ENCODE data around the gene HNRNPL.
"Not testable (repeated sequence)": the region's sequence is repeated elsewhere in the genome, so short reads cannot be mapped to it uniquely, and the experiment has no call there.

Gene HNRNPL

DNA sequence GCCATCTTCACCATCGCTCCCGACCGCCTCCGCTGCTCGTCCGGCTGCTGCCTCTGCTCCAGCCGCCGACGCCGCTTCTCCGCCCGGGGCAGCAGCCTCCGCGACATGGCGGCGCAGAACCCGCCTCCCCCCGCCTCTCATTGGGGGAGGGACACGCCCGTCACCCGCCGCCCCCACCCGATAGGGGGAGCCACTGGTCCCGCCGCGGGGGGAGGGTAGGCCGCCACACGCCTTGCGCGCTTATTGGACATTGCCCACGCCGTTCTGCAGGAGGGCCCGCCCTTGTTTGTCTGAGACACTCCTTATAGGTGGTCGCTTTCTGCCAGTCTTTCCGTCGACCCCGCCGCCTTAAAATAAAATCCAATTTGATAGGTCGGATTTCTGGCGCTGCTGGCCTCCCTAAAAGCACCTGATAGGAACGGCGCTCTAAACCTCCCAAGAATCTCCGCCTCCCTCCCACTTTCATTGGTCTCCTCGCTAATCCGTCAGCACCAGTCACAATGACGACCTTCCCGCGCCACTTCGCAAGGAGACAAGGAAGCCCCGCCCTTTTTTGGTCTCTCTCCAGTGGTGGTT, at the start of gene HNRNPL:
Gene HNRNPL, minus strand, starts transcription at position 127 of the 576 bp plus-strand sequence. Its CDS starts 20 bp downstream, at position 107.
- in situ Hi-C loops (cut with HindIII; ENCODE audit: low pct_ligation_motif_present, low pct_unique_long_range_greater_than_20kb, low sequenced_read_pairs) = no loop called here

DNA sequence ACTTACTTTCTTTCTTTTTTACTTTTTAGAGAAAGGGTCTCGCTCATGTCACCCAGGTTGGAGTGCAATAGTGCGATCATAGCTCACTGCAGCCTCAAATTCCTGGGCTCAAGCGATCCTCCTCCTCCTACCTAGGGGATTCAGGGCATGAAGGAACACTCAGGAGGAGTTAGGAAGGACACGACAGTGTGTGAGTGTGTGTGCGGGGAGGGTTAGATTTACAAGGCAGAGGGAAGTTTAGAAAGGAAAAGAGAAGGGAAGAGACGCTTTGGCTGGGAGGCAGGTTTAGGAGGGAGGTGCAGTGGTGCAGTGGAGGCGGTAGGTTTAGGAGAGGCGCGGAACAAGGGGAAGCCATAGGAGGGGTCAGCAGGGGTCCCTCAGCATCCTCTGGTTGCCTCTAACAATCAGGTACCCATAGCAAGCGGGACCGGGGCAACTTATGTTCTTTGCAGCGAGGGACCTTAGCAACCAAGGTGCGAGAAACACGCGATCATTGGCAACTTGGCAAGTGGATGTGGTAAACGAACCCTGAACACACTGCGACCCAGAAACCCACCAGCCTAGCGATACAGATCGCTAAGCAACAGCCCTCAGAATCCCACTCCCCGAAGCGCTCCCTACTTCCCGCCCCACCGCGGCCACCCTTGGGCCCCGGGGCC, 49.1 kb upstream of the HNRNPL start:
- in situ Hi-C loops (cut with HindIII; ENCODE audit: low pct_ligation_motif_present, low pct_unique_long_range_greater_than_20kb, low sequenced_read_pairs) = no loop called here
- DNase-seq = no peak

More for the DNA sequence above, at the start of gene HNRNPL:
- no peak for DNase-seq

DNA sequence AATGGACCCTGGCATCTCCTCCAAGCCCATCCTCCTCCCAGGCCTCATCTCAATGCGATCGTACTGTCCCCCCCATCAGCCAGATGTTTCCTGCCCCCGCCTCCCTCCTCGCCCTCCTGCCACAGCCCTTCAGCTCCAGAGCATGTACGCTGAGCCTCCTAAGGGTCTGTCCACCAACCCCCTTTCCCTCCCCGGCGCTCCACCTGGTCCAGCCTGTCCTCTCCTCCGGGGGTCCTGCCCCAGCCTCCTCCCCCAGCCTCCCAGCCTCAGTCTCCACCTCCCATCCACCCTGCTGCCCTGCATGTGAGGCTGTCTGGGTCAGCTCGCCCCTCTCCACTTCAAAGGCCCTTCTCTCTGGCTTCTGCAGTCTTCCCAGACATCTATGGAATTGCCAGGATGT, 45.2 kb upstream of the HNRNPL start:
- no peak for DNase-seq
- in situ Hi-C loops (cut with HindIII; ENCODE audit: low pct_ligation_motif_present, low pct_unique_long_range_greater_than_20kb, low sequenced_read_pairs) = no loop called here

DNA sequence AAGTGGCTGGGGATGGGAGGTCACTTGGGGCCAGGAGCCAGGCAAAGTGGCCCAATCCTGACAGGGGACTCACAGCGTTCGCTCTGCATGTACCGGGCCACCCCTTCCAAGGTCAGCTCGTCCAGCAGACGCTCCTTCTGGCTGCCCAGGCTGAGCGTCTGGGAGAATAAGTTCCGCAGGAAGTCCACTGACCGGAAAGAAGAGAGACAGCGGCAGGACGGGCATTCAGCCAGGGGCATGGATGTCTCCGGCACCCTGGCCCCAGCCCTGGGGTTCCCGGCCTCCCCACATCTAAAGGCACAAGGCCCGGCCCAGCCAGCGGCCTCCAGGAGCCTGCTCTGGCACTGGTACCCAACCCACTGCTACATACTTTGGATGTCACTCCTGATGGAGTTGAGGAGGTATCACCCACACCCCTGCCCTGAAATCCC, 43.6 kb upstream of the HNRNPL start:
- no peak for DNase-seq
- in situ Hi-C loops (cut with HindIII; ENCODE audit: low pct_ligation_motif_present, low pct_unique_long_range_greater_than_20kb, low sequenced_read_pairs) = no loop called here

DNA sequence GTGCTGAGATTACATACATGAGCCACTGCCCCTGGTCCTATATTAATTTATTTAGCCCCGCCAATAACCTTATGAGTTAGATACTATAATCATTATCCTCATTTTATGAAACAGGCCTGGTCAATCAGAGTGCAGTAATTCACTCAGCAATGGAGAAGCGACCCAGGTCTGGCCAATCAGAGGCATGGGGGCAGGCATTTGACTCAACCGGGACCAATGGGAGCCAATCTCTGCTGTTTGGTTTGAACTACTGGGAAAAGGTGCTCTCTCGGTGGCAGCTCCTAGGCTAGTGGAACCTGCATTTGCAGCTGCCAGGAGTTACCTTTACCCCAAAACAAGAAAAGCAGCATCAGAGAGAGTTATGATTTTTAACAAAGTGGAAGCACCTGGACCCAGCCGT, 43.1 kb upstream of the HNRNPL start:
- no peak for DNase-seq
- in situ Hi-C loops (cut with HindIII; ENCODE audit: low pct_ligation_motif_present, low pct_unique_long_range_greater_than_20kb, low sequenced_read_pairs) = no loop called here

DNA sequence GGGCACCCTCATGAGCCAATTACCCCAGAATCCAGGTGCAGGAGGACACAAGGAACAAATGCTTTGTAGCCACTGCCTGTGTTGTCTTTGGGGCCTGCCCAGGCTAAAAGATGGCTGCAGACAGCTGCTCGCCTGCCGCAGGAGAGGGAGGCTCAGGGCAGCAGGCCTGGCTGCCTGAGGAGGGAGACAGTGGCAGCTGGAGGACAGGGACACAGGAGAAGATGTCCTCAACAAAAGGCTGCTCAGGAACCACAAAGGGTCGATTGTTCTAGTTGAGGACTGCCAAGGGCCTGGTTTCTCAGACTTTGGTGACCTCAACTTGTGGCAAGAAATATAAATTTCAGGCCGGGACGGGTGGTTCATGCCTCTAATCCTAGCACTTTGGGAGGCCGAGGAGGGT, 42.0 kb upstream of the HNRNPL start:
- no peak for DNase-seq
- in situ Hi-C loops (cut with HindIII; ENCODE audit: low pct_ligation_motif_present, low pct_unique_long_range_greater_than_20kb, low sequenced_read_pairs) = no loop called here

DNA sequence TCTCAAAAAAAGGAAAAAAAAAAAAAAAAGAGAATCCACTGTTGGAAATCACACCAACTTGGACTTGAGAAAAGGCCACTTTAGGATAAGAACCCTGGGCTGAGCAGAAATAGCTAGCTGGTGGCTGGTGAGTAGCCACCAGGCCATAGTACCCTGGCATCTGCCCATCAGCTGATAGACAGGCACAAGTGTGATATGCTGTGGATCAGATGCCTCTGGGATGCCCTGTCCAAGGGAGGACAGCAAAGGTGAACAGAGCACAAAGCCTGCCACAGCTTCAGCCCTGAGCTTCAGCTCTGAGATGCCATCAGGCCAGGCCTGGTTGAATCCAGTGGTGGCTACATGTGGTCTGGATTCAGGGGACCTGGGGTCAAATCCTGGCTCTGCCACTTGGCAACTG, 40.9 kb upstream of the HNRNPL start:
- no peak for DNase-seq
- in situ Hi-C loops (cut with HindIII; ENCODE audit: low pct_ligation_motif_present, low pct_unique_long_range_greater_than_20kb, low sequenced_read_pairs) = no loop called here

DNA sequence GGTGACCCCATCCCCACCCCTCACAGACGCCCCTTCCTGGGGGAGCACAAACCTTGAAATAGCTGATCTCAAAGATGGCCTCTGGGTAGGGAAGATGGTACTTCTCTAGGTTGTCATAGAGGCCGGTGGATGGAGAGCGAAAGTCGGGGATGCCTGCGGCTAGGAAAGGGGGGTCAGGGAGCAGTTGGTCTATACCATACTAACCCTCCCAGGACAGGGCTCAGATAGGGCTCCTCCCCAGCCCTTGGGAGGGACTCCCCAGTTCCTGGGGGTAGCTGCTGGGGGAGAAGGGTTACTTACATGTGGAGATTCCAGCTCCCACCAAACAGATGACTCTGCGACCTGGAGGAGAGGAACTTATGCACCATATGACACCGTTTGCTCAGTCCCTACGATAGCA, 40.0 kb upstream of the HNRNPL start:
- DNase-seq = no peak
- in situ Hi-C loops (cut with HindIII; ENCODE audit: low pct_ligation_motif_present, low pct_unique_long_range_greater_than_20kb, low sequenced_read_pairs) = no loop called here

DNA sequence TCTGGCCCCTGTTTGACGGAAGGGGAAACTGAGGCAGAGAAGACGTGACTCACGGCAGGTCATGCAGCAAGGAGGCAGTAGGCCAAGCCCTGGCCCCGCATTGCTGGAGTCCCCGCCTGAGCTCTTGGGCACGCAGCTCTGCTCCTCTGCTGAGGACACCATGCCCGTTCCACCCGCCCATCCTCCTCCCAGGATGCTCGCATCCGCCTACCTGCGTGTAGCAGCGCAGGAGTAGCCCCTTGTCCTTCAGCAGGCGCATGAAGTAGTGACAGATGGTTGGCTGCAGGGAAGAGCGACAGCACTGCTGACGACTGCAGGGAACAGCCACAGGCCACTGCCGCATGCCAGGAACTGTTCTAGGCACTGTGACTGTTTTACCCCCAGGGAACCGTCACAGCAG, 39.1 kb upstream of the HNRNPL start:
- DNase-seq = no peak
- in situ Hi-C loops (cut with HindIII; ENCODE audit: low pct_ligation_motif_present, low pct_unique_long_range_greater_than_20kb, low sequenced_read_pairs) = no loop called here

DNA sequence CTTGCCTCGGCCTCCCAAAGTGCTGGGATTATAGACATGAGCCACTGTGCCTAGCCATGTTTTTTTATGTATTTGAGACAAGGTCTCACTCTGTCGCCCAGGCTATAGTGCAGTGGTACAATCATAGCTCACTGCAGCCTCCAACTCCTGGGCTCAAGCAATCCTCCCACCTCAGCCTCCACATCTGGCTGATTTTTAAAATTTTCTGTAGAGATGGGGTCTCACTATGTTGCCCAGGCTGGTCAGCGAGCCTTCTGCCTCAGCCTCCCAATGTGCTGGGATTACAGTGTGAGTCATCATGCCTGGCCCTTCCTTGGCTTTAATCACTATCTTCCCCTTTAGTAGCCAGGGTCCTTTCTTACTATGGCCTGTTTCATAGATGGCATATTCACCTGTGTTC, 34.9 kb upstream of the HNRNPL start:
- not testable (repeated sequence) for DNase-seq

DNA sequence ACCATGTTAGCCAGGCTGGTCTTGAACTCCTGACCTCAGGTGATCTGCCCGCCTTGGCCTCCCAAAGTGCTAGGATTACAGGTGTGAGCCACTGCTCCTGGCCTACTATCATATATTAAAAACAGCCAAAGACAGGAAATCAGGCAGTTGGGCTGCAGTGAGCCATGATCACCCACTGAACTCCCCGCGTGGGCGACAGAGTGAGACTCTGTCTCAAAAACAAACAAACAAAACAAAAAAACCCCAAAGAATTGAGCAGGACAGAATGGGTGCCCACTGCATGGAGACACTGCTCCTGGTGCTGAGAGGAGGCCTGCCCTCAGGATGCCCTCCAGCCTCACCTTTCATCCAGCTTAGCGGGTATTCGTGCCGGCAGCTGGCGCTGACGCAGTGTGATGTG, 33.5 kb upstream of the HNRNPL start:
- in situ Hi-C loops (cut with HindIII; ENCODE audit: low pct_ligation_motif_present, low pct_unique_long_range_greater_than_20kb, low sequenced_read_pairs) = no loop called here
- no peak for DNase-seq

More for the DNA sequence above, 34.9 kb upstream of the HNRNPL start:
- in situ Hi-C loops (cut with HindIII; ENCODE audit: low pct_ligation_motif_present, low pct_unique_long_range_greater_than_20kb, low sequenced_read_pairs) = not testable (repeated sequence)

DNA sequence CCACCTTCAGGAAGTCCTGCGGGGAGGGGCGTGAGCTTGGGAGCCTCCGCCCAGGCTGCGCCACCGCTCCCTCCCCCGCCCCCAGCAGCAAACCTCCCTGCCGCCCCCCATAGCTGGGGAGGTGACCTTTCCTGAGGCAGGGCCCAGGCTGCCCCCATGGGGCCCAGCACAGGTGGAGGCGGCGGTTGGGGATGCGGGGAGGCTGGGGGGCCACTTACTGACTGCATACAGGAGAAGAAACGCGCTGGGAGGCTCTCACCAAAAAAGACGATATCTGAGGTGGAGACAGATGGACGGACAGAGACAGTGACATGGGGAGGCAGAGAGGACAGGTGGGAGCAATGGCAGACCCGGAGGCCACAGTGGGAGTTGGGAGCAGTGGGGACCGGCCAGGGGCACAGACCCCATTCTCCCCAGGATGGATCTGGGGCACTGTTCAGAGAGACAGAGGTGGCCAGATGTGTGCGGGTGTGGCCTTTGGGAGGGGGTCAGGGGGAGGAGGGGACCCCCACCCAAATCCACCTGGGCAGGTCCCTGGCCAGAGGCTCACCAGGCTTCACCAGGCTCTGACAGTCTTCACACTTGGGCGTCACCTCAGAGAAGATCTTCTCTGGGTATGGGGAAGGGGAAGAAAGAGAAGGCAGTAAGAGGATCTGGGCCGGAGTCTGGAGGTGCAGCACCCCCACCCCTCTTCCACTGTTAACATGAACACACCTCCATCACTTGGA, 31.3 kb upstream of the HNRNPL start:
- DNase-seq = no peak
- in situ Hi-C loops (cut with HindIII; ENCODE audit: low pct_ligation_motif_present, low pct_unique_long_range_greater_than_20kb, low sequenced_read_pairs) = no loop called here

DNA sequence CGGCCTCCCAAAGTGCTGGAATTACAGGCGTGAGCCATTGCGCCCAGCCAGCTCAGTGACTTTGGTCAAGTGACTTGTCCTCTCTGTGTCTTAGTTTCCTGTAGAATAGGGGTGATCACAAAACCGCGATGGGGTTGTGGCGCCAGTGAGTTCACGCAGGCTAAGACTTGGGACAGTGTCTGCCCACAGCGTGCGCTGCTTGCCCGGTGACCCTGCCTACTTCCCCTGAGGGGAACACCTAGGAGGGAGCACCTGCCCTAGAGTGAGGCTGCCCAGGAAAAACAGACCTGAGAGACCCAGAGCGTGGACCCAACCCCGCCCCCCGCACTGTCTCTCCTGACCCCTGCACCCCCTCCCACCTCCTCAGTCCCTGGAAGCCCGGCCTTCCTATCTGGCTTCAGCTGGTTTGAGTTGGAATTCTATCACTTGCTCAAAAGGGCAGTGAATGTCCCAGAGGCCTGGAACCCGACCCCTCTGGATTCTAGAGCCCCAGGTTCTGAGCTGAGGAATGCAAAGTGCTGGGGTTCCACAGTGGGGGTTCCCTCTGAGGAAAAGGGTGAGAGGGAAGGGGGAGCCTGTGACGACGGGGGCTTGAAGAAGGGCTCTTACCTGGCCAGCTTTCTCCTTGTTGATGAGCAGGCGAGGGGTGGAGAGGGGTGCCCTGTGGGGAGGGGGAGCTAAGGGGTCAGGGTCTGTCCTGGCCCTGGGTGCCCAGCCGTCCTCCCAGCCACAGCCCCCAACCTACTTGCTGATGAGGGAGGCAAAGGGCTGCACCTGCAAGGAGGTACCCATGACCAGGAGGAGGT, 30.5 kb upstream of the HNRNPL start:
- in situ Hi-C loops (cut with HindIII; ENCODE audit: low pct_ligation_motif_present, low pct_unique_long_range_greater_than_20kb, low sequenced_read_pairs) = no loop called here
- no peak for DNase-seq

DNA sequence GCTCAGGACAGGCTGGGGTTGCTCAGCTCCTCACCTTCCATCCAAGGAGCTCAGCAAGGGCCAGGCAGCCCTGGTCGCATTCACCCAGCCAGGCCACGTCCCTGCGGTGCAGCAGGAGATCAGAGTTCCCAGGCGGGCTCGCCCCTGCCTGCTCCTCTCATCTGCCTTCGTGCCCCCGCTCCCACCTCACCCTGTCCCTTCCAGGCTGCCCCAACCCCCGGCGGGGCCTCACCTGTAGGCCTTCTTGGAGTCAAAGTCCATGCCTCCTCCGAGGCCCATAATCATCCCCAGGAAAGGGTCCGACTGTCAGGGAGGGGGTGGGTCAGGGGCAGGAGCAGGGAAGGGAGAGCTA, 29.6 kb upstream of the HNRNPL start:
- DNase-seq = no peak
- in situ Hi-C loops (cut with HindIII; ENCODE audit: low pct_ligation_motif_present, low pct_unique_long_range_greater_than_20kb, low sequenced_read_pairs) = no loop called here

DNA sequence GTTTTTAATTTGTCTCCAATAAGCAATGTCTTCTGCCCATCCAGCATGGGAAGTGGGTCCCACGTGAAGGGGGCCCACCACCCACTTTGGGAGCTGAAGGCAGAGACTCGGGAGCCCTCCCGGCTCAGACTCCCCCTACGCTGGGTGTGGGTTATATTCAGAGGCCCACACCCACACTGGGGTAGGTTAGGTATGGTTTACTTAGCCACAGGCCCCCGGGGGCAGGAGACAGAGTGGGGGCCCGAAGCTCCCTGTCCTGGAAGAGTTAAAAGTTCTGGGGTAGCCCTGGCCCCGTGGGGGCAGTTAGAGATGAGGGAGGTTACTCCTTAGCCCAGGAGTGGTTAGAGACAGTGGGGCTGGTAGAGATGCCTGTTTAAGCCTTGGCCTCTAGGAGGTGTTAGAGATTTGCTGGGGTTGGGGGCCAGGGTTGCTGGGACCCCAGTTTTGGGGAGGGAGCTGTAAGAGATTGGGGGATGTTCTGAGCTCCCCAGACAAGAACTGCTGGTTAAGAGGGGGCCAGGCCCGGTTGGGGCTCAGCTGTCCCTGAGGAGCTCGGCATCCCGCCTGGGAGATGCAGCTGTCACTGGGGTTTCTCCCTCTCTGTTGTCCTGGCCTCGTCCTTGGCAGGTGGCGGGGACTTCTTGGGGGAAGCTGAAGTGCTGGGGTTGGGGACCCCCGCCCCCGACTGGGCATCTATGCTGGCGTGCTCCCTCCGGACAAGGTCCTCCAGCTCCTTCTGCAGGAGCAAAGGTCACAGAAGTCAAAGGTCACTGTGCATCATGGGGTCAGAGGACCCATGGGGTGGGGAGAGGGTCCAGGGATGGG, 29.0 kb upstream of the HNRNPL start:
- in situ Hi-C loops (cut with HindIII; ENCODE audit: low pct_ligation_motif_present, low pct_unique_long_range_greater_than_20kb, low sequenced_read_pairs) = no loop called here
- no peak for DNase-seq

DNA sequence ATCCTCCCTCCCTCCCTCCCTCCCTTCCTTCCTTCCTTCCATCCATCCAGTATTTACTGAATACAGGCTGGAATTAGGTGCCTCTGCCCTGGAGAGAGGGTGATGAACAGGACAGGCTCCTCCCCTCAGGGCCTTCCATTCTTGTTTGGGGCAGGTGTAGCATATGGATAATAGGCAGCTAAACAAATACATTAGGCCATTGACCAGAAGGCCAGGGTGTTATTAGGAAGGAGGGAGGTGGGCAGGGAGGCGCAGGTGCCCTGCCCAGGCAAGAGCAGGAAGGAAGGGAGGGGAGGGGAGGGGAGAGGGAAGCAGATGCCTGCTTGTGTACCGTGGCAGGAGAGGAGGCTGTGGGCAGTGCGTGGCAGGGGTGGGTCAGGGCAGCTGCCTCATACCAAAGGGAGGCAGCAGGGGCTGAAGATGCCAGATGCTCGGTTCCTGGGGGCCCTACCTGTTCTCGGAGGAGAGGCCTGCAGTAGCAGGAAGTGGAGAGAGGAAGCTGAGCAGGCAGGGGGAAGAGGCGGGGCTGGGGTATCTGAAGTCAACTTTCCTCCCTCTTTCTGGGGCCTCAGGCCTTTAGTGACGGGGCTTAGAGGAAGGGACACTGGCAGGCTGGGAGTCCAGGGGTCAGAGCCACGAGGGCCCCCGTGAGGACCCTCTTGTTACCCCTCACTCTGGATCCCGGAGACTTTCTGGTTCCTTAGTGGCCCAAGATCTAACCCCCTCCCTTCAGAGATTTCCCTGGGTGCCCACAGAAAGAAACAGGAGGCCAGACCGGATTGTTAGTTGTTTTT, 28.2 kb upstream of the HNRNPL start, which contains the start of gene RINL:
Gene RINL, minus strand, starts transcription at position 495 of the 794 bp plus-strand sequence. CDS start 1,533 bp downstream, outside the sequence.
- DNase-seq = no peak
- in situ Hi-C loops (cut with HindIII; ENCODE audit: low pct_ligation_motif_present, low pct_unique_long_range_greater_than_20kb, low sequenced_read_pairs) = no loop called here

DNA sequence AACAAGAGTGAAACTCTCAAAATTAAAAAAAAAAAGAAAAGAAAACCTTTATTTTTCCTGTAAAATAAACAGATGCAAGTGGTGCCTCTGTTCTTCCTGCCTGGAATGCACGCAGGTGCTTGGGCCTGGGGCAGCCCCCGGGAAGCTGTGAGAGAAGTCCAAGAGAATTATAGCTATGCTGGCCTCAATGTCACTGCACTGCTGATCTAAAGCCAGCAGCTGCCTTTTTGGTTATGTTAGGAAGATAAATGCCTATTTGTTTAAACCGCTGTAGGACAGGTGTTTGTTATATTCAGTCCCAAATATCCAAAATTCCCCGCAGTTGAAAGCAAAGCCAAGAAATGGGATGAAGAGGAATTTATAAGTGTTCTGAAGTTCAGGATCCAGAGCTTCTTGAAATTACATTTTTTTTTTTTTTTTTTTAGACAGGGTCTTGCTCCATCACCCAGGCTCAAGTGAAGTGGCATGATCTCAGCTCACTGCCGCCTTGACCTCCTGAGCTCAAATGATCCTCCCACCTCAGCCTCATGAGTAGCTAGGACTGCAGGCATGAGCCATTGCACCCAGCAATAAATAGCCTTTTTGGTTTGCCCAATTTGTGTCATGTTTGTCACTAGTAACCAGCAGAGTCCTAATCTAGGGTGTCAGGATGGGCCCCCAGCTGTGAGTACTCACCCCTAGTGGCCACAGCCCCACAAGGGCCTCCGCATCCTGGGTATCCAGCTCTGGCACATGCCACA, 26.0 kb upstream of the HNRNPL start:
- in situ Hi-C loops (cut with HindIII; ENCODE audit: low pct_ligation_motif_present, low pct_unique_long_range_greater_than_20kb, low sequenced_read_pairs) = no loop called here
- no peak for DNase-seq

All from ACHN (cell line).